GM19025 (cell line): Measurements from ENCODE around the gene PRRG2.

Experiments used
- ATAC-seq: cut with Tn5 transposase; IDR thresholded peaks from one replicate; pipeline ENCODE4 v1.9.1; 2021; ENCODE audit warnings: mild to moderate bottlenecking, low read depth, moderate library complexity; ENCODE audit not compliant: unreplicated experiment

Gene PRRG2

GRCh38 chr19:49585023-49585422, 3.9 kb downstream of the PRRG2 start:
- no peak for ATAC-seq

- no peak for ATAC-seq
These were observed 6.1 kb downstream of the PRRG2 start for GRCh38 chr19:49587227-49587626.

DNA sequence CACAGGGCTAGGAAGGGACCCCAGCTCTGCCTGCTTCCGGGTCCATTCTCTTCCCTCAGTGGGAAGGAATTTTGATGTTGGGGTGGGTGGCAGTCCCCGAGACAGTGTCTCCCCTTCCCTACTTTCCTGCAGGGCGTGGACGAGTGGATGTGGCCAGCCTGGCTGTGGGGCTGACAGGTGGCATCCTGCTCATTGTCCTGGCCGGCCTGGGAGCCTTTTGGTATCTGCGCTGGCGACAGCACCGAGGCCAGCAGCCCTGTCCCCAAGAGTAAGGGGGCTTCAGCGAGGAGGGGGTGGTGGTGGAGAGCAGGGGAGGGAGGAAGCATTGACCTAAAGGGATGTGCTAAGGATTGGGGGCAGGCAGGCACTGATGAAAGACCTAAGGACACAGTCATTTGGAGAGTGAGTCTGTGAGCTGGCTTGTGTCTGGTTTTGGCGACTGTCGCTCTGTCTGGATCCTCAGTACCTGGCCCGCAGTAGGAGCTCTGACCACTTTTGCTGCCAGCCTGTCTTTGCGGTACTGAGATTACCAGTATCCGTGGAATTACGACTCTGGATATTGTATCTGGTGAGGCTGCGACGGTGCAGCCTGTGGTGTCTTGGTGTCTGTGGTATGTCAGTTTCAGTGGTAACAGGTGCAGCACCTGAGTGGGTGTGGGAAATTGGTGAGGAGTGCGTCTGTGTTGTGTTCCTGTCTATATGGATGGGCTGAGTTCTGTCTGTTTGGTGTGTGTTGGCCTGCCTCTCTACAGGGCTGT, 7.4 kb downstream of the PRRG2 start:
- ATAC-seq, result no peak

DNA sequence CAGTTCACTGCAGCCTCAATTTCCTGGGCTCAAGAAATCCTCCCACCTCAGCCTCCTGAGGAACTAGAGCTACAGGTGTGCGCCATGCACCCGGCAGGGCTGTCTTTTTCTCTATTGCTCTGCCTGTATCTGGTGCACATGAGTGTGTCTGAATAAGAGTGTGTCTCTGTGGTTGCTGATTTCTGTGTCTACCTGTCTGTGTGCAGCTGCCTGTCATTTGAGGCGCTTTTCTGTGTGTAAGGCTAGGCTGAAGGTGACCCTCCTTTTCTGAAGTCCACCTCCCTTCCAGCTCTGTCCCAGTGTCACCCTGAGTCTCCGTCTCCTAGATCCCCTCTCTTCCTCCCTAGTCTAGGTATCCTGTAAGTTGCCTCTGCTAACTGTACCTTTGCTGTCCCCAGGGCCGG, 8.4 kb downstream of the PRRG2 start:
- ATAC-seq, result no peak

DNA sequence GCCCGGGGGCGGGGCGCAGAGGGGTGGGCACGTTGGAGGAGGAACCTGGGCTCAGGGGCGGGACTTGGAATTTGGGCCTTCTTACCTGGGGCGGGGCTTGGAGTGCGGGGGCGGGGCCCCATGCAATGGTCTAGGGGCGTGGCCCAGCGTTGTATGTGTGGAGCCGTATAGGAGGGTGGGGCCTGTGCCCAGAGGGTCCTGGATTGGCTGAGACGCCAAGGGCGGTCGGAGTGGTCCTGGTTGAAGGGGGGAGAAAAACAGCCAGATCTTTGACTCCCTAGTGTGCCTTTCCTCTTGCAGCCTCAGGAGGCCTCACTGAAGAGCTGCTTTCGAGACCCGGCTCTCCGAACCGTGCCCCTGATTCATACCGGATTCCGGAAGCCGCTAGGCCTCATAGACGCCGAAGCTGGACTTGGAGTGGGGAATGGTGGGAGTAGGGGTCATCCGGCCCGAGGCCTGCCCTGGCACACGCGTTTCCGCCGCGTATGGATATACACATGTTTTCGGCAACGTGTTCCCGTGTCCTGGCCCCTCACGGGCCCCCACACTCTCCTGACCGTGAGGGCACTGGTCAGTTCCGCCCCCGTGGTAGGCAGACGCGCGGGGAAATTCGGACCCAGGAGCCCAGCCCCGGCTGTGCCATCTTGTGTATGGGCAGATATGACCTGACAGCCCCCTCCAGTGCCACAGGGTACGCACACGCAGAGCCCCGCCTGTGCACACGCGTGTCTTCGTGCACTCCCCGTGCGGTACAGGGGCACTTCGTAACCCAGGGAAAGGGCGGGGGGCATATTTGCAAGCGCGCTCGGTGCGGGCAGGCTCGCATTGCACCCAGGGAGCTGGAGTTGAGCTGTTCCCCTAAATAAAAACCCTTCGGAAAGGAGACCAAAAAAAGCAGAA, 9.2 kb downstream of the PRRG2 start:
- ATAC-seq, result peak; percentile 57

DNA sequence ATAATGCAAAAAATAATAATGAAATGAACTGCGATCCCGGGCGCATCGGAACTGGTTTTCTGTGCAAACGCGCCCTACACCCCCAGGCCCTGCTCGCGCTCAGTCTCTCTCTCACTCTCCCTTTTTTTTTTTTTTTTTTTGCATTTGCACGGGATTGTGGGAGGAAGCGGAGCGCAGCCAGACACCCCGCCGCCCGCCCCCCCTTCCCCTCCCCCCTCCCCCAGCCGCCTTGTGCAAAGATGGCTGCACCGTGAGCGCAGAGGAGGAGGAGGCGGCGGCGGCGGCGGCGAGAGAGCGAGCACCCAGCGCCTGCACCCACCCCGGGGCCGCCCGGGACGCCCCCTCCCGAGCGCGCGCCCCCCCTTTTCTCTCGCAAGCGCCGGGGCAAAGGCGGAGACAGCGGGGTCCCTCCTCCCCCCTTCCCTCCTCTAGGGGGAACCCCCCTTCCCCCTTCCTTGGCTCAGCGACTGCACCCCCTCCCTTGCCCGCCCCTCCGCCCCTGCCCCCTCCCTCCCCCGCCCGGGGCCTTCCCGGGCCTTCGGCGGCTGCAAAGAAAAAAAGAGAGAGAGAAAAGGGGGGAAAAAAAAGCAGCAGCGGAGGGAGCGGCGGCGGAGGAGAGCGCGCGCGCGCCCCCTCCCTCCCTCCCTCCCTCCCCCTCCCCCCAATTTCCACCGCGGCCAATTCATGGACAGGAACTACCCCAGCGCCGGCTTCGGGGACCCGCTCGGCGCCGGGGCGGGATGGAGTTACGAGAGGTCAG, 10.0 kb downstream of the PRRG2 start, which contains the start of gene PRR12:
TSS of gene PRR12 (plus strand) at position 212 of the 760 bp plus-strand sequence. CDS start at position 685, 473 bp downstream.
- no peak for ATAC-seq

DNA sequence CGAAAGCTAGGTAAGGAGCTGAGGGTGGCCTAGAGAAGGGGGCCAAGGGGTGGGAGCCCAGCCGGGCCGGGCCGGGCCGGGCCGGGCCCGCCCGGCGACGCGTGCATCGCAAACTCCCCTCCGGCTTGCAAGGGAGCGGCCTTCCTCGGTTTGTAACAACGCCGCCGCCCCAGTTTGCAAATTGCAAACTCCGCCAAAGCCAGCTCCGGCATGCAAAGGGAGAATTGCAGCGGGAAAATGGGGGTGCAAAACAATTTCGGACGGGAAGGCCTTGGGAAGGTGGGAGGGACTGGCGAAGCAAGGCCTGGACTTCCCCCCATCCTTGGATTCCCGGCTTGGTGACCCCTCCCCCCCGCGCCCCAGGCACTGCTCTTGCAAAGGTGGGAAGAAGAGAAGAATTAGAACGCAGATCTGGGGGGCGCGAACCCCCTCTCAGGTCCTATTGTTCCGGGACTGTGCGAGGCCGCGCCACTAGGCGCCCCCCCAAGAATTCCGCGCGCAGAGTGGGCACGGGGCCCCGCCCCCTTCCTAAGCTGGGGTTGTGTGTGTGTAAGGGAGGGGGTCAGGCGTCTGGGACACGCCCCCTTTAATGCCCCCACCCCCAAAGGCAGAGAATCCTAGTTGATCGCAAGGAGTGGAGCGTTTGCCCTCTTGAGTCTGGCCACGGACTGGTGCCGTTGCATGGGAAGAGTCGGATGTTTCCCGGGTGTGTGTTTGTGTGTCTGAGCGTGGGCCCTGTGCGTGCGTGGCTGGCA, 10.8 kb downstream of the PRRG2 start:
- ATAC-seq, result no peak

DNA sequence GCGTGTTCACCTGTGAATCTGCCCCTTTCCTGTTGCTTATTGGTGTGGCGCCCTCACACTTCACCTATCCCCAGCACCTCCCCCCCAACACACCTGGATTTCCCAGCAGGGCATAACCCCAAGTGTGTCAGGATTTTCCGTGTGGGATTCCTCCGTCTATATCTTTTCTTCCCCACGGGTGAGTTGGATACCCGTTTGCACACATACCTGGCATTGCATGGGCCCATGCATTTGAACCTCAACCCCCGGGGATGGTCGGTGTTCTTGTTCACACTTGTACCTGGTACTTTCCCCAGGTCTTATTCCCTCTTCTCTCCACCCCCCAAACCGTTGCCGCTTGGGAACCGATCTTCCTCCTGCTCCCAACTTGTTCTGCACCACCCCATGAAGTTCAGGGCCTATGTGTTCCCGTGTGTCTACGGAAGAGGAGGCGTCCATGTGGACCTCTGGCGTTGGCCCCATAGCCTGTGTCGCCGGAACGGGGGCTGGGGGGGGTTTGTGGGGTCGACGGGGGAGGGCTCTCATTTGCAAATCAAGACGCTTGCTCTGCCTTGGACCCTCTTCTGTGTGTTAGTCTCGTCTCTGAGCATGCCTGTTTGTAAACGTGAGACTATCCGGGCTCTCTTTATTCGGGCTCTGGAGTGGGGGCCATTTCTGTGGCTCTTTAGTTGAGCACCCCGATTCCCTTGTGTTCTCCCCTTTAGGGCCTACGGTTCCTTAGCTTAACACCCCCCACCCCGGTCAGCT, 11.5 kb downstream of the PRRG2 start:
- ATAC-seq, result no peak

GRCh38 chr19:49593233-49594113, 12.4 kb downstream of the PRRG2 start:
- peak; percentile 45 for ATAC-seq

DNA sequence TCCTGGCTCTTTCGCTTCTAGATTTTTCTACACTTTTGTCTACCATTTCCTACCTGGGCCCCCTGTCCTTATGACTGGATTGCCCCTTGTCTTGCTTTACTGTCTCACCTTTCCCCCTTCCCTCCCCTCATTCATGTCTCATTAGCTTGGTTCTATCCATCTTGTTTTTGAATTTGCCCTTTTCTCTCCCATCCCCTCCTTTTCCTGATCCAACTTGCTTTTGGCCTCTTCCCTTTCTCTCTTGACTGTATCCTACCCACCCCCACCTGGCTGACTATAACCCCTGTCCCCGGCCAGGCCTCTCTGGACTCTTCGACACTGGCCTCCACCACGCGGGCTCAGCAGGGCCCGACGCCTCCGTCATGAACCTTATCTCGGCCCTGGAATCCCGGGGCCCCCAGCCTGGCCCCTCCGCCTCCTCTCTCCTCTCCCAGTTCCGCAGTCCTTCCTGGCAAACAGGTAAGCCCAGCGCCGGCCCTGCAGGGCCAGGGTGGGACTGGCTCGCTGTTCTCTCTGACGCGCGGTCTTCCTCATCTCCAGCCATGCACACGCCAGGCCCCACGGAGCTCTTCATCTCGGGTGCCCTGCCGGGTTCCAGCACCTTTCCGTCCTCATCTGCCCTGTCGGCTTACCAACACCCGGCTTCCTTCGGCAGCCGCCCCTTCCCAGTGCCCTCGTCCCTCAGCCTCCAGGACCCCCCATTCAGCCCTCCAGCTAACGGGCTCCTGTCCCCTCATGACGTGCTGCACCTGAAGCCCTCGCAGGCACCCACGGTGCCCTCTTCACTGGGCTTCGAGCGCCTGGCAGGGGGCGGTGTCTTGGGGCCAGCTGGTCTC, 13.3 kb downstream of the PRRG2 start:
- no peak for ATAC-seq

- ATAC-seq, result no peak
These were observed 14.1 kb downstream of the PRRG2 start for GRCh38 chr19:49594993-49595818.

GRCh38 chr19:49595819-49596404, 14.8 kb downstream of the PRRG2 start:
- ATAC-seq, result no peak

DNA sequence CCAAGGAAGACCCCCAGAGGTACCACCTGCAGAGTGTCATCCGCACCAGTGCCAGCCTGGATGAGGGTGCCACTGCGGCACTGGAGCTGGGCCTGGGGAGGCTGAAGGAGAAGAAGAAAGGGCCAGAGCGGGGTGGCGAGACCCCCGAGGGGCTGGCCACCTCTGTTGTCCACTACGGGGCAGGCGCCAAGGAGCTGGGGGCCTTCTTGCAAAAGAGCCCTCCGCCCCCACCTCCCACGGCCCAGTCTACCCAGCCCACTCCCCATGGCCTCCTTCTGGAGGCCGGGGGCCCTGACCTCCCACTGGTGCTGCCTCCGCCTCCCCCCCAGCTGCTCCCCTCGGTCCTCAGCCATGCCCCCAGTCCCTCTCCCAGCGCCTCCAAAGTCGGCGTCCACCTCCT, 15.3 kb downstream of the PRRG2 start:
- no peak for ATAC-seq

DNA sequence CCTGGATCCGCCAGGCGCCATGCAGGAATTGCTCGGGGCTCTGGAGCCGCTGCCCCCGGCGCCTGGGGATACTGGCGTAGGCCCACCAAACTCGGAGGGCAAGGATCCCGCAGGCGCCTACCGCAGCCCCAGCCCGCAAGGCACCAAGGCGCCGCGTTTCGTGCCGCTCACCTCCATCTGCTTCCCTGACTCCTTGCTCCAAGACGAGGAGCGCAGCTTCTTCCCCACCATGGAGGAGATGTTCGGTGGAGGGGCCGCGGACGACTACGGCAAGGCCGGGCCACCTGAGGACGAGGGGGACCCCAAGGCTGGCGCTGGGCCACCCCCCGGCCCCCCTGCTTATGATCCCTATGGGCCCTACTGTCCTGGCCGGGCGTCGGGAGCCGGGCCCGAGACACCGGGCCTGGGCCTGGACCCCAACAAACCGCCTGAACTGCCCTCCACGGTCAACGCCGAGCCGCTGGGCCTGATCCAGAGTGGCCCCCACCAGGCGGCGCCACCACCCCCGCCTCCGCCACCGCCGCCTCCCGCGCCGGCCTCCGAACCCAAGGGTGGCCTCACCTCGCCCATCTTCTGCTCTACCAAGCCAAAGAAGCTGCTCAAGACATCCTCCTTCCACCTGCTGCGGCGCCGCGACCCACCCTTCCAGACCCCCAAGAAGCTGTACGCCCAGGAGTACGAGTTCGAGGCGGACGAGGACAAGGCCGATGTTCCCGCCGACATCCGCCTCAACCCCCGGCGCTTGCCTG, 16.0 kb downstream of the PRRG2 start:
- no peak for ATAC-seq

DNA sequence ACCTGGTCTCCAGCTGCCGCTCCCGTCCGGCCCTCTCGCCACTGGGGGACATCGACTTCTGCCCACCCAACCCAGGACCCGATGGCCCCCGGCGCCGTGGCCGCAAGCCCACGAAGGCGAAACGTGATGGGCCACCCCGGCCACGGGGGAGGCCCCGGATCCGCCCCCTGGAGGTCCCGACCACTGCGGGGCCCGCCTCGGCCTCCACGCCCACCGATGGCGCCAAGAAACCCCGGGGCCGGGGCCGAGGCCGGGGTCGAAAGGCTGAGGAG, 16.5 kb downstream of the PRRG2 start:
- ATAC-seq, result no peak
